HCT116 (cell line): ENCODE results near the gene CEMP1. TPM values are rescaled to one million over a fixed set of nuclear protein-coding genes. Genes with fewer than 3 reads are reported as not detected.

ENCODE experiments used
- ATAC-seq: fragments of 200-7000 bp; cut with Tn5 transposase; 2 replicates; pipeline ENCODE4 v1.9.1; 2020; ENCODE audit warnings: mild to moderate bottlenecking, moderate library complexity
- BruUV-seq: library from RNA; stranded (reverse); fragments of 400-500 nt; replicated peaks from 2 replicates; lab custom pipeline; 2021; lab: Mats Ljungman, UMichigan
- CTCF ChIA-PET: fragments of 300-600 bp; sonication (Branson Sonifier 250); formaldehyde crosslinking; loops from one replicate; lab custom pipeline; 2021; ENCODE audit warnings: antibody characterized with exemption; lab: Charles Lee
- POLR2A ChIA-PET: fragments of 300-600, 350-600 bp; sonication (Branson Sonifier 250); formaldehyde crosslinking; loops from one replicate; lab custom pipeline; 2021; ENCODE audit warnings: antibody characterized with exemption; lab: Charles Lee
- RAD21 ChIA-PET, 2 experiments: fragments of 300-600 bp; sonication (Branson Sonifier 250); formaldehyde crosslinking; loops; one replicate each; lab custom pipeline; 2023; ENCODE audit warnings: low total read pairs in 2 of 2; ENCODE audit not compliant: uncharacterized antibody in 2 of 2, unreplicated experiment in 2 of 2, low non-redundant PET in 1 of 2; lab: Charles Lee
- DNase-seq: peaks from one replicate; pipeline ENCODE4 v3.0.0-alpha.2; 2010; ENCODE audit warnings: low read depth, low spot score
- H2AFZ ChIP-seq: fragments of 200-600 bp; shearing (Covaris generic), sonication (generic); 2 replicates; pipeline ENCODE4 v1.6.1; 2017; ENCODE audit warnings: low read depth, mixed run types, mixed read lengths, antibody characterized with exemption, low read length; ENCODE audit not compliant: poor library complexity, severe bottlenecking
- H3K27ac ChIP-seq: 2 replicates; pipeline ENCODE4 v1.5.1; 2012; ENCODE audit warnings: low read depth, low read length
- H3K27me3 ChIP-seq: fragments of 200-600 bp; sonication (generic); 2 replicates; pipeline ENCODE4 v1.6.1; 2016; ENCODE audit warnings: mixed run types, low read length, mixed read lengths; ENCODE audit not compliant: insufficient read depth
- H3K36me3 ChIP-seq, 2 experiments: fragments of 200-500 bp in 1 of 2; fragments of 200-600 bp in 1 of 2; sonication (Bioruptor generic) in 1 of 2; sonication (generic) in 1 of 2; 2 replicates each; pipeline versions ENCODE4 v1.5.1 to v1.6.1; 2014 to 2016; ENCODE audit warnings: low read length in 2 of 2, inconsistent platforms in 1 of 2, mixed read lengths in 1 of 2, mixed run types in 1 of 2; ENCODE audit not compliant: insufficient read depth in 2 of 2, control insufficient read depth in 1 of 2
- H3K4me1 ChIP-seq, 2 experiments: fragments of 200-600 bp in 1 of 2; sonication (generic) in 1 of 2; 2 replicates each; pipeline versions ENCODE4 v1.5.1 to v1.6.1; 2012 to 2017; ENCODE audit warnings: low read length in 2 of 2, inconsistent platforms in 1 of 2, mild to moderate bottlenecking in 1 of 2, mixed read lengths in 1 of 2, mixed run types in 1 of 2, moderate library complexity in 1 of 2; ENCODE audit not compliant: insufficient read depth in 2 of 2, control insufficient read depth in 1 of 2
- H3K4me2 ChIP-seq: fragments of 200-600 bp; sonication (generic); 2 replicates; pipeline ENCODE4 v1.6.1; 2017; ENCODE audit warnings: mixed run types, low read length, mixed read lengths
- H3K4me3 ChIP-seq, 2 experiments: fragments of 200-600 bp in 1 of 2; sonication (generic) in 1 of 2; replicated peaks in 1 of 2; 2 replicates each; pipeline ENCODE4 v1.5.1; 2011 to 2016; ENCODE audit warnings: low read length in 2 of 2, control low read depth in 1 of 2, low read depth in 1 of 2, mild to moderate bottlenecking in 1 of 2, mixed read lengths in 1 of 2, mixed run types in 1 of 2
- H3K79me2 ChIP-seq: fragments of 200-600 bp; sonication (generic); 2 replicates; pipeline ENCODE4 v1.6.1; 2017; ENCODE audit warnings: mild to moderate bottlenecking, mixed run types, low read length, moderate library complexity, mixed read lengths; ENCODE audit not compliant: insufficient read depth
- H3K9ac ChIP-seq: fragments of 200-600 bp; sonication (generic); 2 replicates; pipeline ENCODE4 v1.6.1; 2016; ENCODE audit warnings: low read length, mixed read lengths
- H3K9me2 ChIP-seq: fragments of 200-600 bp; sonication (generic), shearing (Covaris generic); 2 replicates; pipeline ENCODE4 v1.6.1; 2017; ENCODE audit warnings: mixed run types, mild to moderate bottlenecking, moderate library complexity; ENCODE audit not compliant: insufficient read depth
- H3K9me3 ChIP-seq, 2 experiments: fragments of 200-500 bp in 1 of 2; fragments of 200-600 bp in 1 of 2; sonication (Bioruptor generic) in 1 of 2; sonication (generic) in 1 of 2; 2 replicates each; pipeline ENCODE4 v1.6.1; 2014 to 2017; ENCODE audit warnings: low read length in 2 of 2, mixed read lengths in 2 of 2, inconsistent platforms in 1 of 2, low read depth in 1 of 2, mild to moderate bottlenecking in 1 of 2, mixed run types in 1 of 2, moderate library complexity in 1 of 2; ENCODE audit not compliant: control insufficient read depth in 1 of 2, insufficient read depth in 1 of 2
- H4K20me1 ChIP-seq: fragments of 200-600 bp; sonication (generic), shearing (Covaris generic); 2 replicates; pipeline ENCODE4 v1.6.1; 2017; ENCODE audit warnings: mixed run types, mild to moderate bottlenecking, moderate library complexity; ENCODE audit not compliant: insufficient read depth
- CTCF ChIP-seq, 3 experiments: fragments of 200-600 bp in 1 of 3; sonication (generic) in 1 of 3; IDR thresholded peaks in 2 of 3; conservative IDR thresholded peaks in 1 of 3; 2 replicates each; pipeline ENCODE4 v1.5.1; 2012 to 2017; ENCODE audit warnings: low read depth in 2 of 3, low read length in 2 of 3, antibody characterized with exemption in 1 of 3, borderline replicate concordance in 1 of 3, control low read depth in 1 of 3, mild to moderate bottlenecking in 1 of 3, mixed read lengths in 1 of 3, mixed run types in 1 of 3, moderate library complexity in 1 of 3; ENCODE audit not compliant: insufficient read depth in 1 of 3
- EGR1 ChIP-seq: IDR thresholded peaks from 2 replicates; pipeline ENCODE4 v1.6.1; 2012; ENCODE audit warnings: low read depth
- EZH2 ChIP-seq: fragments of 200-600 bp; sonication (generic); IDR thresholded peaks from 2 replicates; pipeline ENCODE4 v1.6.1; 2017; ENCODE audit warnings: antibody characterized with exemption, mixed run types
- EZH2phosphoT487 ChIP-seq: fragments of 200-600 bp; IDR thresholded peaks from 2 replicates; pipeline ENCODE4 v1.6.1; 2018; ENCODE audit warnings: antibody characterized with exemption, borderline replicate concordance
- FOSL1 ChIP-seq: IDR thresholded peaks from 2 replicates; pipeline ENCODE4 v1.6.1; 2012; ENCODE audit warnings: low read depth
- JUND ChIP-seq: IDR thresholded peaks from 2 replicates; pipeline ENCODE4 v1.6.1; 2012
- POLR2A ChIP-seq: IDR thresholded peaks from 2 replicates; pipeline ENCODE4 v1.7.0; 2011; ENCODE audit warnings: borderline replicate concordance; ENCODE audit not compliant: insufficient read depth, insufficient read length; ENCODE audit errors: extremely low read depth
- POLR2AphosphoS5 ChIP-seq: IDR thresholded peaks from 2 replicates; pipeline ENCODE4 v1.6.1; 2011; ENCODE audit warnings: mild to moderate bottlenecking, low read depth, low read length, moderate library complexity
- RAD21 ChIP-seq: IDR thresholded peaks from 2 replicates; pipeline ENCODE4 v1.6.1; 2012; ENCODE audit warnings: low read depth, mild to moderate bottlenecking
- SIN3A ChIP-seq: IDR thresholded peaks from 2 replicates; pipeline ENCODE4 v1.6.1; 2012; ENCODE audit warnings: low read depth
- SP1 ChIP-seq: IDR thresholded peaks from 2 replicates; pipeline ENCODE4 v1.6.1; 2012; ENCODE audit warnings: low read depth
- SRF ChIP-seq: IDR thresholded peaks from 2 replicates; pipeline ENCODE4 v1.6.1; 2012; ENCODE audit warnings: low read depth
- TCF7L2 ChIP-seq: IDR thresholded peaks from 2 replicates; pipeline ENCODE4 v1.7.0; 2011; ENCODE audit warnings: borderline replicate concordance, inconsistent platforms; ENCODE audit not compliant: insufficient read depth, insufficient read length; ENCODE audit errors: extremely low read depth
- YY1 ChIP-seq: IDR thresholded peaks from 2 replicates; pipeline ENCODE4 v1.6.1; 2011; ENCODE audit warnings: low read length, low read depth, moderate library complexity, mild to moderate bottlenecking; ENCODE audit not compliant: insufficient replicate concordance; ENCODE audit errors: extremely low read depth
- ZFX ChIP-seq: fragments of 450-650 bp; IDR thresholded peaks from 2 replicates; pipeline ENCODE4 v1.6.1; 2017
- ZNF274 ChIP-seq: fragments of 200-500 bp; sonication (Bioruptor generic); IDR thresholded peaks from 2 replicates; pipeline ENCODE4 v1.6.1; 2014; ENCODE audit warnings: mild to moderate bottlenecking, low read depth, low read length, inconsistent platforms
- intact Hi-C: fragments of 100-400 bp; cut with micrococcal nuclease; formaldehyde crosslinking; loops from 2 replicates; pipeline ENCODE4 v1.10.0; 2022
- total RNA-seq: library from RNA; stranded (reverse); gene quantifications from one replicate; pipeline ENCODE4 v1.2.1, GENCODE V29; 2021; ENCODE audit not compliant: unreplicated experiment
- TF ChIP-seq, protein P1 (sequence below): IDR thresholded peaks from 2 replicates; pipeline ENCODE4 v1.6.1; 2012

CEMP1 gene
- total RNA-seq, 1 experiment from 2014 or later = 0.32 TPM

DNA sequence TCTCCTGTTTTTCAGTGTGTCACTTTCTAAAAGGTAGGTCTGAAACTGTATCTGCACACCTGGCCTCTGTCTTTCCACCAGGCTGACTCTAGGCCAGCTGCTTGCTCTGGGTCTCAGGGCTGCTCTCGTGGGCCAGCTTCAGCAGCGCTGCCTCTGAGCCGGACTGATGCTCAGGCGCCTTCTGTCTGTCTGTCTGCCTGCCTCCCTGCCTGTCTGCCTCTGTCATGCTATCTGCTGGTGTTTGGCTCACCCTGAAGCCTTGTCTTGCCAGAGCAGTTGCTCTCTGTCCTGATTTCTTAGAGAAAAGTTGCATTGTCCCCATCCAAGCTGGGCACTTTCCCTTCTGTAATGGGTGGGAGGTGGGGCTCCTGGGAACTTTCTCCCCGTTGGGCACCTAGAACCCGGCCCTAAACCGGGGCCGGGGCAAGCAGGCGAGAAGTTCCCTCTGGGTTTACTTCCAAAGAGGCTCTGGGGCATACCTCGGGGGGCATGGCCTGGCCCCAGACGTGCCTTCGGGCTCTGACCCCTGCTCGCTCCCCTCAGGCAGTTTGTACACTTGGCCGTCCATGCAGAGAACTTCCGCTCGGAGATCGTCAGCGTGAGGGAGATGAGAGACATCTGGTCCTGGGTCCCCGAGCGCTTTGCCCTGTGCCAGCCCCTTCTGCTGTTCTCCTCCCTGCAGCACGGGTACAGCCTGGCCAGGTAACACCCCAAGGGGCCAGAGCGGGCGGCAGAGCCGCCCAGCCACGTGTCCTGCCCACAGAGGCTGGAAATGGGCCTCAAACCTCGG, 33.3 kb downstream of the CEMP1 start:
- no peak overlapping the region for H3K4me2 ChIP-seq
- ATAC-seq = no peak
- TF ChIP-seq YY1 = no peak
- no peak for TF ChIP-seq SIN3A
- TF ChIP-seq SP1 = no peak
- TF ChIP-seq JUND = no peak
- no peak for TF ChIP-seq EZH2phosphoT487
- TF ChIP-seq ZFX = no peak
- TF ChIP-seq POLR2AphosphoS5 = no peak
- no peak for TF ChIP-seq RAD21
- TF ChIP-seq EZH2 = no peak
- TF ChIP-seq EGR1 = no peak
- no peak for TF ChIP-seq ZNF274
- no peak for TF ChIP-seq FOSL1
- no peak for TF ChIP-seq POLR2A
- TF ChIP-seq TCF7L2 = no peak
- TF ChIP-seq CTCF (IDR thresholded peaks at IDR 0.05 in 2 of 3, conservative IDR thresholded peaks at IDR 0.05 in 1 of 3; ENCODE audit: borderline replicate concordance in 1 of 3, insufficient read depth in 1 of 3, low read depth in 2 of 3, low read length in 2 of 3) = no peak
- TF ChIP-seq SRF = no peak
- TF ChIP-seq, protein P1, sequence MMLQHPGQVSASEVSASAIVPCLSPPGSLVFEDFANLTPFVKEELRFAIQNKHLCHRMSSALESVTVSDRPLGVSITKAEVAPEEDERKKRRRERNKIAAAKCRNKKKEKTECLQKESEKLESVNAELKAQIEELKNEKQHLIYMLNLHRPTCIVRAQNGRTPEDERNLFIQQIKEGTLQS = no peak

More for the DNA sequence above, 33.3 kb downstream of the CEMP1 start:
- Histone ChIP-seq H4K20me1 (no peaks in the 10 kb centered on the region), H3K4me3 (no peak overlapping the region), H3K4me1 (peaks cover 3 to 10% of the 10 kb centered on the region in 2 experiments; a peak in 3 of 4 replicates), H3K9ac (no peak overlapping the region), H3K9me2 (no peaks in the 10 kb centered on the region), H3K27ac (no peak overlapping the region), H2AFZ (no peak overlapping the region), H3K79me2 (no peaks in the 10 kb centered on the region), H3K9me3 (no peaks in the 10 kb centered on the region), H3K36me3 (peaks cover 0 to 4% of the 10 kb centered on the region in 2 experiments; a peak in 1 of 4 replicates), H3K27me3 (no peaks in the 10 kb centered on the region)
- intact Hi-C loops = no loop called here
- no peak for DNase-seq
- CTCF ChIA-PET = no interaction called here
- POLR2A ChIA-PET = no interaction called here
- RAD21 ChIA-PET = no interaction called here
- BruUV-seq = no TSS peak
